LNCaP clone FGC (cell line): ENCODE data around the gene EFCAB6.

Experiments used
- DNase-seq: peaks from one replicate; pipeline ENCODE4 v3.0.0-alpha.2; 2011; ENCODE audit warnings: low read depth
- H3K4me3 ChIP-seq: 2 replicates; pipeline ENCODE4 v1.5.1; 2011; ENCODE audit warnings: mild to moderate bottlenecking, low read depth, low read length, control low read depth
- TF ChIP-seq, protein P1 (sequence below): IDR thresholded peaks from 2 replicates; pipeline ENCODE4 v1.5.1; 2012; ENCODE audit warnings: mild to moderate bottlenecking; ENCODE audit not compliant: control insufficient read depth, insufficient read depth; ENCODE audit errors: extremely low read depth

Gene EFCAB6

DNA sequence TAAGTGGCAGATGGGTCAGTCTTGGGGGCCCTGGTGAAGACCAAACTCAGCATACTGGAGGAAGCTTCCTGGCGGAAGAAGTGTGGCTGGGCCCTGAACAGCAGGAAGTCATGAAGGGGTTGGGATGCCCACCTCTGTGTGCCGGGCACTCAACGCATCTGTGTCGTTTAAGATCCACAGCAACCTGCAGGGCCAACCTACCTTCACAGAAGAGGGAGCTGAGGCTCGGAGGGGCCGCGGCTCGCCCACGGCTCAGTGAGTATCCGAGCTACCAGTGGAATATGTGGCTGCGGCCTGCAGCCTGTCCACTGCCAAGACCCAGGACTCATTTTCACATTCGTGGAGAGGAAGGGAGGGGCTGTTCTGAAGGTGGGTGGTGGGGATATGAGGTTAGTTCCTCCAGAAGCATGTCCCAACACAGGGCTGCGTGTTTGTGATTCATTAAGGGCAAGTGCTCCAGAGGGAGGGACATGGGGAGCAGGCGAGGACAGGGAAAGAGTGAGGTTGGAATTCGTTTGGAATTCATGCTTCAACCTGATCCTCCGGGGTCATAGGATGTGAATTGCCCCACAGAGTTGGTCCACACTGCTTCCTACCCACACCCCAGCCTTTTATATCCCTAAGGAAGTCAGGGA, 300.7 kb downstream of the EFCAB6 start:
- TF ChIP-seq, protein P1, sequence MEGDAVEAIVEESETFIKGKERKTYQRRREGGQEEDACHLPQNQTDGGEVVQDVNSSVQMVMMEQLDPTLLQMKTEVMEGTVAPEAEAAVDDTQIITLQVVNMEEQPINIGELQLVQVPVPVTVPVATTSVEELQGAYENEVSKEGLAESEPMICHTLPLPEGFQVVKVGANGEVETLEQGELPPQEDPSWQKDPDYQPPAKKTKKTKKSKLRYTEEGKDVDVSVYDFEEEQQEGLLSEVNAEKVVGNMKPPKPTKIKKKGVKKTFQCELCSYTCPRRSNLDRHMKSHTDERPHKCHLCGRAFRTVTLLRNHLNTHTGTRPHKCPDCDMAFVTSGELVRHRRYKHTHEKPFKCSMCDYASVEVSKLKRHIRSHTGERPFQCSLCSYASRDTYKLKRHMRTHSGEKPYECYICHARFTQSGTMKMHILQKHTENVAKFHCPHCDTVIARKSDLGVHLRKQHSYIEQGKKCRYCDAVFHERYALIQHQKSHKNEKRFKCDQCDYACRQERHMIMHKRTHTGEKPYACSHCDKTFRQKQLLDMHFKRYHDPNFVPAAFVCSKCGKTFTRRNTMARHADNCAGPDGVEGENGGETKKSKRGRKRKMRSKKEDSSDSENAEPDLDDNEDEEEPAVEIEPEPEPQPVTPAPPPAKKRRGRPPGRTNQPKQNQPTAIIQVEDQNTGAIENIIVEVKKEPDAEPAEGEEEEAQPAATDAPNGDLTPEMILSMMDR, result no peak
- no peak for DNase-seq
- no peak overlapping the region for H3K4me3 ChIP-seq

DNA sequence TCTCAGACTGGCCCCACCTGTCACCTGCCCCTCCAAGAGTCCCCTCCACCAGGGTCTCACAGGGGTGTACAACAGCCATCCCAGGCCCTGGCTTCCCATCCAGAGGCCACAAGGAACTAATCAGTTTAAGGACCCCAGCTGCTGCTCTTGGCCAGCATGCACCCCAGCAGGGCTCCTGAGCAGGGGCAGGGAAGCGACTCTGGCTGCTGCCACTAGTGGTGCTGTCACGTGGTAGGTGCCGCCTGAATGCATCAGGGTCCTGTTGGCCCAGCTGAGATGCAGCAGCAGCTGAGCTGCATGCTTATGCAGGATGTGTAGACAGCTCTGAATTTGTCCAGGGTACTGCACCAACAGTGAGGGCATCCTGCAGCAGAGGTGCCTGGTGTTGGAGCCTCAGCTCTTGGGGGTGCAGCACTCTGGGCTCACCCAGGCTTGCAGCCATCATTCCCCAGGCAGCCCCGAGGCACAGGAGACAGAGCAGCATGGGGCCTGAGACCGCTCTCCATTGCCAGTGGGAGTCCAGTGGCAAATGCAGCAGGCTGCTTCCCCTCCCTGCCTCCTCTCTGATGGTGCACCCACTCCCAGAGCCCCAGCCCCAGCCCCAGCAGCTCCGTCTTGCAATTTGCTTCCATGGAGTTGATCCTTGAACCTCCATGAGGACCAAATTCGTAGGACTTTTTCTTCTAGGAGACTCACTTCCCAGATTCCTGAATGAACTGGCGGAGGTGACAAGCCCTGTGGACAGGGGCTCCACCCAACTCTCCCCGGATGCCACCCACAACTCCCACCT, 301.6 kb downstream of the EFCAB6 start:
- H3K4me3 ChIP-seq, result no peak overlapping the region
- TF ChIP-seq, protein P1, result no peak
- no peak for DNase-seq

DNA sequence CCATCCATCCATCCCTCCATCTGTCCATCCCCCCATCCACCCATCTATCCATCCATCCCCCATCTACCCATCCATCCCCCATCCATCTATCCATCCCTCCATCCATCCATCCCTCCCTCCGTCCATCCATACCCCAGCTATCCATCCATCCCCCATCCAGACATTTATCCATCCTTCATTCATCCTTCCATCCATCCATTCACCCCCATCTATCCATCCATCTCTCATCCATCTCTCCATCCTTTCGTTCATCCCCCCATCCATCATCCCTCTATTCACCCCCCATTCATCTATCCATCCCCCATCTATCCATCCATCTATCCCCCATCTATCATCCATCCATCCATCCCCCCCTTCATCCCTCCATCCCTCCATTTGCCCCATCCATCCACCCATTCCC, 302.8 kb downstream of the EFCAB6 start:
- H3K4me3 ChIP-seq, result no peak overlapping the region
- DNase-seq, result no peak
- TF ChIP-seq, protein P1, result no peak

DNA sequence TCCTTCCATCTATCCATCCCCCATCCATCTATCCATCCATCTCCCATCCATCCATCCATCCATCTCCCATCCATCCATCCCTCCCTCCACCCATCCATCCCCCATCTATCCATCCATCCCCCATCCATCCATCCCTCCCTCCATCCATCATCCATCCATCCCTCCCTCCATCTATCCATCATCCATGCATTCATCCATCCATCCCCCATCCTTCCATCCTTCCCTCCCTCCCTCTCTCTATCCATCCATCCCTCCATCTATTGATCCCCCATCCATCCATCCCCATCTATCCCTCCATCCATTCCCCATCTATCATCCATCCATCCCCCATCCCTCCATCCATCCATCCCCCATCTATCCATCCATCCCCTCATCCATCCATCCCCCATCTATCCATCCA, 303.6 kb downstream of the EFCAB6 start:
- DNase-seq, result no peak
- TF ChIP-seq, protein P1, result no peak

DNA sequence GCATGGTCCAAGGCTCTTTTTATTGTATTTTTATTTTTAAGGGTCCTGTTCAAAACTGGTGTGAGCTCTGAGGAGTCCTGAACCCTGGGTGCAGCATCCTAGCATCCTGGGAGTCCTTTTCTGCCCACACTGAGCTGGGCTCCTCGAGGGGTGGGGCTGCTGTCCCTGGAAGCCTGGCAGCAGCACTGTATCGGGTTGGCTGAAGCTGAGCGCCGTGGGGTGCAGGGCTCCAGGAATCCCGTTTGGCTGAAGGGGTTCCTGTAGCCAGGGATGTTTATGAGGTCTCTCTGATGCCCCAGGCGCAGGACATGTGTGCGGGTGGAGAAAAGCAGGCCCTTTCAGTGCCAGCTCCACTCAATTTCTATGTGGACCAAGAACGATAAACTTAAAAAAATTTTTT, 304.9 kb downstream of the EFCAB6 start:
- no peak overlapping the region for H3K4me3 ChIP-seq
- DNase-seq, result no peak
- TF ChIP-seq, protein P1, result no peak

More for the DNA sequence above, 303.6 kb downstream of the EFCAB6 start:
- H3K4me3 ChIP-seq, result no peak overlapping the region

DNA sequence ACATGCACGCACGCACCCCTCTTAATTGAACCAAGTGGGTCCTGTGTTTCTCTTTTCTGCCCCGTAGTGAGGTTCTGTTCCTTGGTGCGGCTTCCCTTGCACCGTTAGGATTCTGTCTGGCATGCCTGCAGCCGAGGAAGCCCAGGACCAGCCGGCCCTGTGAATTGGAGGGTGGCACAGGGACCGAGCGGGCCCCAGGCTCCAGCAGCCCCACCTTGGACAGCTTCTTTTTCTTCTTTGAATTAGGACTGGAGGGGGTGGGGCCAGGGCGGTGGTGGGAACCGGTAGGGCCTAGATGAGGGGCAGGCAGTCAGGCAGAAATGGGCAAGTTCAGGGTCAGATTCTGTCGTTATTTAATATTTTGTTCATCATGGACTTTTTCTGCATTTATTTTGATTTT, 305.6 kb downstream of the EFCAB6 start:
- no peak overlapping the region for H3K4me3 ChIP-seq
- TF ChIP-seq, protein P1, result no peak
- no peak for DNase-seq
